H1 (cell line): ENCODE data around the gene SARS2. TPM values are rescaled to one million over a fixed set of nuclear protein-coding genes. Genes with fewer than 3 reads are reported as not detected.

ENCODE experiments used
- KDM5A ChIP-seq: fragments of 200-600 bp; IDR thresholded peaks from 2 replicates; pipeline ENCODE4 v1.7.1; 2012; ENCODE audit warnings: mild to moderate bottlenecking, low read length, inconsistent platforms, mixed read lengths
- MAFK ChIP-seq: IDR thresholded peaks from 2 replicates; pipeline ENCODE4 v1.6.1; 2012; ENCODE audit warnings: low read depth, mild to moderate bottlenecking, improper control_type of control experiment, low read length
- POU5F1 ChIP-seq: IDR thresholded peaks from 2 replicates; pipeline ENCODE4 v1.6.1; 2011; ENCODE audit warnings: low read depth, mild to moderate bottlenecking, low read length, moderate library complexity
- RXRA ChIP-seq: IDR thresholded peaks from 2 replicates; pipeline ENCODE4 v1.6.1; 2011; ENCODE audit warnings: low read depth, mild to moderate bottlenecking, low read length, moderate library complexity; ENCODE audit not compliant: insufficient read depth
- SP4 ChIP-seq: IDR thresholded peaks from 2 replicates; pipeline ENCODE4 v1.6.1; 2012; ENCODE audit warnings: low read length, inconsistent platforms
- SUZ12 ChIP-seq: fragments of 200-600 bp; sonication (generic); IDR thresholded peaks from 2 replicates; pipeline ENCODE4 v1.6.1; 2012; ENCODE audit warnings: mild to moderate bottlenecking, inconsistent platforms, low read length, moderate library complexity, mixed read lengths
- TCF12 ChIP-seq: IDR thresholded peaks from 2 replicates; pipeline ENCODE4 v1.6.1; 2011; ENCODE audit warnings: low read depth, mild to moderate bottlenecking, low read length
- ZNF274 ChIP-seq: IDR thresholded peaks from 2 replicates; pipeline ENCODE4 v1.7.0; 2012; ENCODE audit warnings: low read length, borderline replicate concordance; ENCODE audit errors: extremely low read depth
- polyA plus RNA-seq, 7 experiments: library from polyadenylated mRNA; depleted of rRNA in 3 of 7; stranded (reverse) in 5 of 7; unstranded in 2 of 7; fragments of >200 nt in 5 of 7; fragments of 200-250 nt in 2 of 7; gene quantifications; 1 replicate in 5 of 7; 2 replicates in 1 of 7; 4 replicates in 1 of 7; pipeline versions ENCODE4 v1.2.1 to v1.2.3, GENCODE V29; 2011 to 2013; ENCODE audit warnings: missing spikeins in 2 of 7, mixed read lengths in 2 of 7
- total RNA-seq: library from RNA; stranded (reverse); fragmentation: NEBNext Ultra II Directional; extraction: Animal tissue kit (Norgen Biotek cat#: 25700); gene quantifications from 2 replicates; pipeline ENCODE4 v1.2.1, GENCODE V29; 2021
- TF ChIP-seq, protein P1 (sequence below): fragments of 300-600 bp; sonication (generic); IDR thresholded peaks from 2 replicates; pipeline ENCODE4 v1.7.1; 2012; ENCODE audit warnings: low read length, moderate library complexity, mild to moderate bottlenecking, inconsistent platforms; ENCODE audit not compliant: insufficient replicate concordance

Gene SARS2
- total and polyA plus RNA-seq, 2 of the 8 experiments (the other 6 are each of a cell fraction or from before 2014, with no cell fraction given) = 68.0 to 102 TPM

DNA sequence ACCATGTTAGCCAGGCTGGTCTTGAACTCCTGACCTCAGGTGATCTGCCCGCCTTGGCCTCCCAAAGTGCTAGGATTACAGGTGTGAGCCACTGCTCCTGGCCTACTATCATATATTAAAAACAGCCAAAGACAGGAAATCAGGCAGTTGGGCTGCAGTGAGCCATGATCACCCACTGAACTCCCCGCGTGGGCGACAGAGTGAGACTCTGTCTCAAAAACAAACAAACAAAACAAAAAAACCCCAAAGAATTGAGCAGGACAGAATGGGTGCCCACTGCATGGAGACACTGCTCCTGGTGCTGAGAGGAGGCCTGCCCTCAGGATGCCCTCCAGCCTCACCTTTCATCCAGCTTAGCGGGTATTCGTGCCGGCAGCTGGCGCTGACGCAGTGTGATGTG, 47.3 kb downstream of the SARS2 start (continued):
- TF ChIP-seq, protein P1, sequence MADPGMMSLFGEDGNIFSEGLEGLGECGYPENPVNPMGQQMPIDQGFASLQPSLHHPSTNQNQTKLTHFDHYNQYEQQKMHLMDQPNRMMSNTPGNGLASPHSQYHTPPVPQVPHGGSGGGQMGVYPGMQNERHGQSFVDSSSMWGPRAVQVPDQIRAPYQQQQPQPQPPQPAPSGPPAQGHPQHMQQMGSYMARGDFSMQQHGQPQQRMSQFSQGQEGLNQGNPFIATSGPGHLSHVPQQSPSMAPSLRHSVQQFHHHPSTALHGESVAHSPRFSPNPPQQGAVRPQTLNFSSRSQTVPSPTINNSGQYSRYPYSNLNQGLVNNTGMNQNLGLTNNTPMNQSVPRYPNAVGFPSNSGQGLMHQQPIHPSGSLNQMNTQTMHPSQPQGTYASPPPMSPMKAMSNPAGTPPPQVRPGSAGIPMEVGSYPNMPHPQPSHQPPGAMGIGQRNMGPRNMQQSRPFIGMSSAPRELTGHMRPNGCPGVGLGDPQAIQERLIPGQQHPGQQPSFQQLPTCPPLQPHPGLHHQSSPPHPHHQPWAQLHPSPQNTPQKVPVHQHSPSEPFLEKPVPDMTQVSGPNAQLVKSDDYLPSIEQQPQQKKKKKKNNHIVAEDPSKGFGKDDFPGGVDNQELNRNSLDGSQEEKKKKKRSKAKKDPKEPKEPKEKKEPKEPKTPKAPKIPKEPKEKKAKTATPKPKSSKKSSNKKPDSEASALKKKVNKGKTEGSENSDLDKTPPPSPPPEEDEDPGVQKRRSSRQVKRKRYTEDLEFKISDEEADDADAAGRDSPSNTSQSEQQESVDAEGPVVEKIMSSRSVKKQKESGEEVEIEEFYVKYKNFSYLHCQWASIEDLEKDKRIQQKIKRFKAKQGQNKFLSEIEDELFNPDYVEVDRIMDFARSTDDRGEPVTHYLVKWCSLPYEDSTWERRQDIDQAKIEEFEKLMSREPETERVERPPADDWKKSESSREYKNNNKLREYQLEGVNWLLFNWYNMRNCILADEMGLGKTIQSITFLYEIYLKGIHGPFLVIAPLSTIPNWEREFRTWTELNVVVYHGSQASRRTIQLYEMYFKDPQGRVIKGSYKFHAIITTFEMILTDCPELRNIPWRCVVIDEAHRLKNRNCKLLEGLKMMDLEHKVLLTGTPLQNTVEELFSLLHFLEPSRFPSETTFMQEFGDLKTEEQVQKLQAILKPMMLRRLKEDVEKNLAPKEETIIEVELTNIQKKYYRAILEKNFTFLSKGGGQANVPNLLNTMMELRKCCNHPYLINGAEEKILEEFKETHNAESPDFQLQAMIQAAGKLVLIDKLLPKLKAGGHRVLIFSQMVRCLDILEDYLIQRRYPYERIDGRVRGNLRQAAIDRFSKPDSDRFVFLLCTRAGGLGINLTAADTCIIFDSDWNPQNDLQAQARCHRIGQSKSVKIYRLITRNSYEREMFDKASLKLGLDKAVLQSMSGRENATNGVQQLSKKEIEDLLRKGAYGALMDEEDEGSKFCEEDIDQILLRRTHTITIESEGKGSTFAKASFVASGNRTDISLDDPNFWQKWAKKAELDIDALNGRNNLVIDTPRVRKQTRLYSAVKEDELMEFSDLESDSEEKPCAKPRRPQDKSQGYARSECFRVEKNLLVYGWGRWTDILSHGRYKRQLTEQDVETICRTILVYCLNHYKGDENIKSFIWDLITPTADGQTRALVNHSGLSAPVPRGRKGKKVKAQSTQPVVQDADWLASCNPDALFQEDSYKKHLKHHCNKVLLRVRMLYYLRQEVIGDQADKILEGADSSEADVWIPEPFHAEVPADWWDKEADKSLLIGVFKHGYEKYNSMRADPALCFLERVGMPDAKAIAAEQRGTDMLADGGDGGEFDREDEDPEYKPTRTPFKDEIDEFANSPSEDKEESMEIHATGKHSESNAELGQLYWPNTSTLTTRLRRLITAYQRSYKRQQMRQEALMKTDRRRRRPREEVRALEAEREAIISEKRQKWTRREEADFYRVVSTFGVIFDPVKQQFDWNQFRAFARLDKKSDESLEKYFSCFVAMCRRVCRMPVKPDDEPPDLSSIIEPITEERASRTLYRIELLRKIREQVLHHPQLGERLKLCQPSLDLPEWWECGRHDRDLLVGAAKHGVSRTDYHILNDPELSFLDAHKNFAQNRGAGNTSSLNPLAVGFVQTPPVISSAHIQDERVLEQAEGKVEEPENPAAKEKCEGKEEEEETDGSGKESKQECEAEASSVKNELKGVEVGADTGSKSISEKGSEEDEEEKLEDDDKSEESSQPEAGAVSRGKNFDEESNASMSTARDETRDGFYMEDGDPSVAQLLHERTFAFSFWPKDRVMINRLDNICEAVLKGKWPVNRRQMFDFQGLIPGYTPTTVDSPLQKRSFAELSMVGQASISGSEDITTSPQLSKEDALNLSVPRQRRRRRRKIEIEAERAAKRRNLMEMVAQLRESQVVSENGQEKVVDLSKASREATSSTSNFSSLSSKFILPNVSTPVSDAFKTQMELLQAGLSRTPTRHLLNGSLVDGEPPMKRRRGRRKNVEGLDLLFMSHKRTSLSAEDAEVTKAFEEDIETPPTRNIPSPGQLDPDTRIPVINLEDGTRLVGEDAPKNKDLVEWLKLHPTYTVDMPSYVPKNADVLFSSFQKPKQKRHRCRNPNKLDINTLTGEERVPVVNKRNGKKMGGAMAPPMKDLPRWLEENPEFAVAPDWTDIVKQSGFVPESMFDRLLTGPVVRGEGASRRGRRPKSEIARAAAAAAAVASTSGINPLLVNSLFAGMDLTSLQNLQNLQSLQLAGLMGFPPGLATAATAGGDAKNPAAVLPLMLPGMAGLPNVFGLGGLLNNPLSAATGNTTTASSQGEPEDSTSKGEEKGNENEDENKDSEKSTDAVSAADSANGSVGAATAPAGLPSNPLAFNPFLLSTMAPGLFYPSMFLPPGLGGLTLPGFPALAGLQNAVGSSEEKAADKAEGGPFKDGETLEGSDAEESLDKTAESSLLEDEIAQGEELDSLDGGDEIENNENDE = no peak
- TF ChIP-seq POU5F1 (no peak), KDM5A (no peak), RXRA (no peak), SP4 (no peak), ZNF274 (no peak), SUZ12 (no peak), TCF12 (no peak), MAFK (no peak)
- TF ChIP-seq, all 59 proteins: peak for 0
